MCF 10A (cell line): Measurements from ENCODE around the gene ZNF747. TPM values are rescaled to one million over a fixed set of nuclear protein-coding genes. Genes with fewer than 3 reads are reported as not detected.

Experiments used
- BruUV-seq: library from RNA; stranded (reverse); fragments of 400-500 nt; replicated peaks from 2 replicates; lab custom pipeline; 2021; lab: Mats Ljungman, UMichigan
- CTCF ChIA-PET: fragments of 300-600 bp; sonication (Branson Sonifier 250); formaldehyde crosslinking; extraction: SDS; loops from one replicate; lab custom pipeline; 2021; ENCODE audit warnings: antibody characterized with exemption, inconsistent platforms; lab: Yijun Ruan, JAX
- POLR2A ChIA-PET: fragments of 300-600, 350-650 bp; sonication (Branson Sonifier 250); formaldehyde crosslinking; extraction: SDS; loops from one replicate; lab custom pipeline; 2020; ENCODE audit warnings: antibody characterized with exemption, inconsistent platforms; lab: Yijun Ruan, JAX
- DNase-seq: peaks from one replicate; pipeline ENCODE4 v3.0.0-alpha.2; 2018; ENCODE audit not compliant: unreplicated experiment
- H3K27ac Mint-ChIP-seq: one replicate; pipeline ENCODE4 v1.8.0; 2022; ENCODE audit warnings: mild to moderate bottlenecking, low read depth, mixed read lengths; ENCODE audit not compliant: unreplicated experiment
- H3K27me3 Mint-ChIP-seq: one replicate; pipeline ENCODE4 v1.8.0; 2022; ENCODE audit warnings: mixed read lengths; ENCODE audit not compliant: insufficient read depth, unreplicated experiment
- H3K36me3 Mint-ChIP-seq: one replicate; pipeline ENCODE4 v1.8.0; 2022; ENCODE audit warnings: mild to moderate bottlenecking, moderate library complexity, mixed read lengths; ENCODE audit not compliant: insufficient read depth, unreplicated experiment
- H3K4me1 Mint-ChIP-seq: one replicate; pipeline ENCODE4 v1.8.0; 2022; ENCODE audit warnings: mixed read lengths; ENCODE audit not compliant: insufficient read depth, unreplicated experiment
- H3K4me3 Mint-ChIP-seq: one replicate; pipeline ENCODE4 v1.8.0; 2022; ENCODE audit warnings: mild to moderate bottlenecking, moderate library complexity, mixed read lengths; ENCODE audit not compliant: unreplicated experiment
- H3K9me3 Mint-ChIP-seq: one replicate; pipeline ENCODE4 v1.8.0; 2022; ENCODE audit warnings: mixed read lengths; ENCODE audit not compliant: unreplicated experiment
- intact Hi-C: fragments of 100-400 bp; cut with micrococcal nuclease; formaldehyde crosslinking; loops from 2 replicates; pipeline ENCODE4 v1.14.1; 2022
- total RNA-seq: library from RNA; stranded (reverse); gene quantifications from 2 replicates; pipeline ENCODE4 v1.2.3, GENCODE V29; 2022
- TF ChIP-seq, protein P1 (sequence below): fragments of 200-600 bp; IDR thresholded peaks from one replicate; pipeline ENCODE4 v1.8.0; 2022; ENCODE audit warnings: antibody characterized with exemption, mild to moderate bottlenecking; ENCODE audit not compliant: unreplicated experiment

ZNF747 gene
- total RNA-seq, 1 experiment from 2014 or later, result 13.7 TPM

DNA sequence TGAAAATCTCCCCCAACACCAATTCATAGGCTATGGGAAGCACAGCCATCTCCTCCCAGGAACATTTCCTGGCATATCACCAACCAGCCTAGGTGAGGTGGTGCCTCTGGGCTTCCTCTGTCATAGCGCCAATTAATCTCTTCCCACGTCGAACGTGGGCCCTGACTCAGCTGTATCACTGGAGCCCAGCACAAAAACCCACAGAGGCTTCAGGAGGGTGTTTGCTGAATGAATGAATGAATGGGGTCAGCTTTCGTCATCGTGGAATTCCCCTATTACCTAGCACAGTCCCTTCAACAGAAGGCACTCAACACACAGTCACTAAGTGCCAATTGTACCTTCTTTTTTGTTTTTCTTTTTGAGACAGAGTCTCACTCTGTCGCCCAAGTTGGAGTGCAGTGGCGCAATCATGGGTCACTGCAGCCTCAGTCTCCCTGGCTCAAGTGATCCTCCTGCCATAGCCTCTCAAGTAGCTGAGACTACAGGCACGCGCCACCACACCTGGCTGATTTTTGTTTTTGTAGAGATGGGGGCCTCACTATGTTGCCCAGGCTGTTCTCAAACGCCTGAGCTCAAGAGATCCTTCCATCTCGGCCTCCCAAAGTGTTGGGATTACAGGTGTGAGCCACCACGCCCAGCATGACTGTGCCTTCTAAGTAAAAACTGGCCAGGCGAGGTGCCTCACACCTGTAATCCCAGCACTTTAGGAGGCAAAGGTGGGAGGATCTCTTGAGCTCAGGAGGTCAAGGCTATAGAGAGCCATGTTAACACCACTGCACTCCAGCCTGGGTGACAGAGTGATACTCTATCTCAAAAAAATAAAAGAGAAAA, 32.7 kb upstream of the ZNF747 start:
- H3K36me3 Mint-ChIP-seq, result peaks cover 9% of the 10 kb centered on the region
- POLR2A ChIA-PET, result interaction anchor here (0.9 to 4.3 kb wide), 9 partner anchors 9 to 196 kb away, joined by 3 to 34 read pairs (median 4); partner anchors contain the start of genes DCTPP1, TBC1D10B, ZNF747 and ZNF764
- no peaks in the 10 kb centered on the region for H3K9me3 Mint-ChIP-seq
- peaks cover 24% of the 10 kb centered on the region for H3K4me1 Mint-ChIP-seq
- intact Hi-C loops, result no loop called here
- TF ChIP-seq, protein P1, sequence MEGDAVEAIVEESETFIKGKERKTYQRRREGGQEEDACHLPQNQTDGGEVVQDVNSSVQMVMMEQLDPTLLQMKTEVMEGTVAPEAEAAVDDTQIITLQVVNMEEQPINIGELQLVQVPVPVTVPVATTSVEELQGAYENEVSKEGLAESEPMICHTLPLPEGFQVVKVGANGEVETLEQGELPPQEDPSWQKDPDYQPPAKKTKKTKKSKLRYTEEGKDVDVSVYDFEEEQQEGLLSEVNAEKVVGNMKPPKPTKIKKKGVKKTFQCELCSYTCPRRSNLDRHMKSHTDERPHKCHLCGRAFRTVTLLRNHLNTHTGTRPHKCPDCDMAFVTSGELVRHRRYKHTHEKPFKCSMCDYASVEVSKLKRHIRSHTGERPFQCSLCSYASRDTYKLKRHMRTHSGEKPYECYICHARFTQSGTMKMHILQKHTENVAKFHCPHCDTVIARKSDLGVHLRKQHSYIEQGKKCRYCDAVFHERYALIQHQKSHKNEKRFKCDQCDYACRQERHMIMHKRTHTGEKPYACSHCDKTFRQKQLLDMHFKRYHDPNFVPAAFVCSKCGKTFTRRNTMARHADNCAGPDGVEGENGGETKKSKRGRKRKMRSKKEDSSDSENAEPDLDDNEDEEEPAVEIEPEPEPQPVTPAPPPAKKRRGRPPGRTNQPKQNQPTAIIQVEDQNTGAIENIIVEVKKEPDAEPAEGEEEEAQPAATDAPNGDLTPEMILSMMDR, result no peak
- peak overlapping the region; percentile 34 for H3K4me3 Mint-ChIP-seq
- peak; percentile 85 for DNase-seq
- BruUV-seq, result no TSS peak
- CTCF ChIA-PET, result interaction anchor here (0.6 to 3.0 kb wide), 5 partner anchors 26 to 137 kb away, joined by 3 to 11 read pairs (median 3); partner anchors contain the start of gene DCTPP1
- H3K27ac Mint-ChIP-seq, result peak overlapping the region; percentile 95
- H3K27me3 Mint-ChIP-seq, result no peaks in the 10 kb centered on the region

DNA sequence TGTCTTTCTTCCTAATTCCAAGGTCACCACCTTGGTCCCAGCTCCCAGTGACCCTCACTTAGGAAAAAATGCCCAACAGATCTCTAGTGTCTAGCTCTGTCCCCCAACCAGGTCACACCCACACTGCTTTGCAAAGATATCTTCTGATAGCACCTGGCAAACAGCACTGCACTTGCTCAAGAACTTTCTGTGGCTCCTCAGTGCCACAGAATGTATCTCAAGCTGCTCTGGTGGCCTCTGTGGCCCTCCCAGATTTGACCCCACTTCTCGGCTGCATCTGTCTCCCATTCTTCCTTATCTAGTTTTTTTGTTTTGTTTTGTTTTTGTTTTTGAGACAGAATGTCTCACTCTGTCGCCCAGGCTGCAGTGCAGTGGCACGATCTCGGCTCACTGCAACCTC, 31.9 kb upstream of the ZNF747 start:
- ChIA-PET CTCF (interaction anchor here (0.7 to 3.0 kb wide), 7 partner anchors 9 to 136 kb away, joined by 3 to 11 read pairs (median 3); partner anchors contain the start of gene DCTPP1), POLR2A (interaction anchor here (0.6 to 4.3 kb wide), 9 partner anchors 8 to 149 kb away, joined by 3 to 34 read pairs (median 3); partner anchors contain the start of genes DCTPP1, ZNF747, ZNF764 and ZNF785)
- H3K27me3 Mint-ChIP-seq, result no peaks in the 10 kb centered on the region
- BruUV-seq, result no TSS peak
- H3K27ac Mint-ChIP-seq, result peak overlapping the region; percentile 95
- H3K4me1 Mint-ChIP-seq, result peaks cover 20% of the 10 kb centered on the region
- TF ChIP-seq, protein P1, result no peak
- H3K4me3 Mint-ChIP-seq, result no peak overlapping the region
- no peaks in the 10 kb centered on the region for H3K9me3 Mint-ChIP-seq
- intact Hi-C loops, result no loop called here
- no peak for DNase-seq
- peaks cover 9% of the 10 kb centered on the region for H3K36me3 Mint-ChIP-seq

DNA sequence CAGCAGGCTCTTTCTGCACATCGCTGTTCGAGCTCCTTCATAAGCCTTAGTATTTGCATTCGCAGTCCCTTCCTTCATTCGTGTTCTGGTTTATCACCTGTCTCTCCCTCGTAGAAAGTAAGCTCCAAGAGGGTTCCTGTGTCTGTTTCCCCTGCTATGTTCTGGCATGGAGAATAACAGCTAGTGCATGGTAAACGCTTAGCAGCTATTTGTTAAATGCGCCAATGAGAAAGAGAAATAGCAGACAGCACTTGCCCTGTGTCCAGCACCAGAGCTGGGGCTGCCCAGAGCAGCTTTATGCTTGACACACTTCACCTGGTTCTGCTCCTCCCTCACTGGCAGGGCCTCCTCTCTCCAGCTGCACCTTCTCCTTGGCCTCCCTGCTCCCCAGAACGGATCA, 31.3 kb upstream of the ZNF747 start:
- no peaks in the 10 kb centered on the region for H3K9me3 Mint-ChIP-seq
- POLR2A ChIA-PET, result interaction anchor here (0.9 to 4.3 kb wide), 4 partner anchors 8 to 148 kb away, joined by 3 to 34 read pairs (median 4); partner anchors contain the start of genes DCTPP1 and ZNF764
- no peak overlapping the region for H3K4me3 Mint-ChIP-seq
- peaks cover 20% of the 10 kb centered on the region for H3K4me1 Mint-ChIP-seq
- TF ChIP-seq, protein P1, result no peak
- H3K27me3 Mint-ChIP-seq, result no peaks in the 10 kb centered on the region
- intact Hi-C loops, result no loop called here
- DNase-seq, result no peak
- peaks cover 9% of the 10 kb centered on the region for H3K36me3 Mint-ChIP-seq
- no TSS peak for BruUV-seq
- CTCF ChIA-PET, result interaction anchor here (0.6 to 3.0 kb wide), 6 partner anchors 8 to 136 kb away, joined by 3 to 11 read pairs (median 3); partner anchors contain the start of gene DCTPP1
- H3K27ac Mint-ChIP-seq, result peak overlapping the region; percentile 95

DNA sequence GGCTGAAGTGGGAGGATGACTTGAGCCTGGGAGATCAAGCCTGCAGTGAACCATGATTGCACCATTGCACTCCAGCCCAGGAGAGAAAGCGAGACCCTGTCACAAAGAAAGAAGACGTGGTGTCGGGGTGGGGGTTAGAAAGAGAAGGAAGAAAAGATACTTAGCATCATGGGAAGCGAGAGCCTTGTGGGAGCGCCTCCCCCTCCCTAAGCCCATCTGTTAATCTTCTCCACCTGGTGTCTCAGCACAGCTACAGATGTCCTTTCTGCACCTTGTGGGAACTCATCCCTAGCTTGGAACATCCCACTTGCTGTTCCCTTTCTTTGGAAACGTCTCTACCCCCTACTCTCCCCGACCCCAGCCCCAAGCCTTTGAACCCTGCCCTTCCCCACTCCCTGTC, 30.9 kb upstream of the ZNF747 start:
- H3K27ac Mint-ChIP-seq, result no peak overlapping the region
- no peak overlapping the region for H3K4me3 Mint-ChIP-seq
- TF ChIP-seq, protein P1, result no peak
- DNase-seq, result no peak
- intact Hi-C loops, result no loop called here
- no TSS peak for BruUV-seq
- POLR2A ChIA-PET, result interaction anchor here (0.9 to 4.3 kb wide), 5 partner anchors 7 to 148 kb away, joined by 3 to 34 read pairs (median 3); partner anchors contain the start of genes DCTPP1 and ZNF764
- peaks cover 9% of the 10 kb centered on the region for H3K36me3 Mint-ChIP-seq
- CTCF ChIA-PET, result interaction anchor here (0.6 to 3.0 kb wide), 4 partner anchors 8 to 135 kb away, joined by 3 to 11 read pairs (median 3); partner anchors contain the start of gene DCTPP1
- no peaks in the 10 kb centered on the region for H3K27me3 Mint-ChIP-seq
- H3K4me1 Mint-ChIP-seq, result peaks cover 20% of the 10 kb centered on the region
- H3K9me3 Mint-ChIP-seq, result no peaks in the 10 kb centered on the region
